ENCODE results near the gene IDH1. TPM values are rescaled to one million over a fixed set of nuclear protein-coding genes. Genes with fewer than 3 reads are reported as not detected.
A peak's percentile ranks its signal among the peaks of the same experiment; 100 is the strongest.

Gene IDH1
- total and polyA plus RNA-seq, 2 of the 13 experiments (the other 11 are each of a cell fraction or from before 2014, with no cell fraction given): 312 to 1,077 TPM

DNA sequence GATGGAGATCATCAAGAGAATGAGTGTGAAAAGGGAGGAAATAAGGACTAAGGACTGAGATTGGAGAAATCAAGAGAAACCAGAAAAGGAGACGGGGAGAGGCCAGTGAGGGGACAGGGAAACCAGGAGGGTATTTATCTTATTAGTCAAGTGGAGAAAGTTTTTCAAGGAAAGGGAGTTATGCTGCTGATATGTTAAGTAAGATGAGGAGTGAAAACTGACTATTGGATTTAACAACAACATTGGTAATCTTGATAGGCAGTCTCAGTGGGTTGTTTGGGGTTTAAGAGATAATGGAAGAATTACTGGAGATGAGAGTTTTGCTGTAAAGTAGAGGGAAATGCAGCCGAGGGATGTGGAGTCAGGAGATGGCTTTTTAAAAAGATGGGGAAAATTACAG lies 41.7 kb upstream of the IDH1 start:
- WGBS (ENCODE audit: low lambda C conversion rate): 97% methylated on average over 2 of the region's 2 CpGs
- ATAC-seq: no peak

DNA sequence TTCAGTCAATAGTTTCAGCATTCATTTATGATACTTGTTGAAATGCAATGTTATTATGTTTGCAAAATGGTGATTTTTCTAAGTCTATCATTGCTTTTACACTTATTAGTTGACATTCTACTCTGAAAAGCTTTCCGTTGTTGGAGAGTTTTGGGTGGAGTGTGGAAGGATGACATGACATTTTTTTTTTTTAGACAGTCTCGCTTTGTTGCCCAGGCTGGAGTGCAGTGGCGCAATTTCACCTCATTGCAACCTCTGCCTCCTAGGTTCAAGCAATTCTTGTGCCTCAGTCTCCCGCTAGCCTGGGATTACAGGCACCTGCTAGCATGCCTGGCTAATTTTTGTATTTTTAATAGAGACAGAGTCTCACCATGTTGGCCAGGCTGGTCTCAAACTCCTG lies 41.0 kb upstream of the IDH1 start:
- in situ Hi-C loops (cut with HindIII; ENCODE audit: extremely low pct_ligation_motif_present, low pct_unique_long_range_greater_than_20kb): no loop called here
- ATAC-seq: no peak
- peaks cover 25% of the 10 kb centered on the region for H3K4me1 ChIP-seq (ENCODE audit: insufficient read depth, low read length)
- ChIA-PET CTCF (ENCODE audit: low intra/inter-chr PET ratio, low total read pairs) (no interaction called here), POLR2A (no interaction called here)
- no peaks in the 10 kb centered on the region for H3K27me3 ChIP-seq (ENCODE audit: control insufficient read depth in 1 of 2, insufficient read depth in 2 of 2, low read length in 2 of 2)
- FAIRE-seq: no peak
- peaks cover 3% of the 10 kb centered on the region for H3K79me2 ChIP-seq (ENCODE audit: insufficient read depth, low read length)
- intact Hi-C loops (cut with micrococcal nuclease; ENCODE audit: unreplicated experiment): no loop called here
- H3K4me2 ChIP-seq (ENCODE audit: low read depth, low read length): no peak overlapping the region
- no peak overlapping the region for H3K27ac ChIP-seq (ENCODE audit: extremely low read length, insufficient read depth, low read length)
- TF ChIP-seq ZBTB20 (CRISPR knock-in tag; IDR thresholded peaks at IDR 0.05; ENCODE audit: borderline replicate concordance, low read depth) (no peak), NFE2L2 (IDR thresholded peaks at IDR 0.05; ENCODE audit: low read length) (peak; percentile 53; the same call in 1 of the 2 replicates)
- no peaks in the 10 kb centered on the region for H4K20me1 ChIP-seq (ENCODE audit: insufficient read depth, low read length)
- no peak overlapping the region for H2AFZ ChIP-seq (ENCODE audit: low read length)
- DNase-seq (ENCODE audit: low spot score): no peak
- peaks cover 10 to 62% of the 10 kb centered on the region in 2 experiments for H3K36me3 ChIP-seq (replicated peaks in 1 of 2; ENCODE audit: control insufficient read depth in 1 of 2, insufficient read depth in 2 of 2, low read length in 2 of 2)
- peaks cover 1% of the 10 kb centered on the region; the same call in 1 of the 2 replicates for H3K9me3 ChIP-seq (ENCODE audit: low read length)
- no peak overlapping the region for H3K9ac ChIP-seq (ENCODE audit: insufficient read depth, low read depth, low read length)
- H3K4me3 ChIP-seq (replicated peaks in 1 of 3; ENCODE audit: insufficient read depth in 1 of 3, low read depth in 2 of 3, low read length in 3 of 3): no peak overlapping the region
- no TSS peak for BruUV-seq (replicated peaks)
- 96% methylated on average over 4 of the region's 4 CpGs for WGBS (ENCODE audit: low lambda C conversion rate)

More for the DNA sequence above, 41.7 kb upstream of the IDH1 start:
- DNase-seq (ENCODE audit: low spot score): no peak
- TF ChIP-seq NR3C1 (CRISPR knock-in tag; IDR thresholded peaks at IDR 0.05) (no peak), ZKSCAN1 (IDR thresholded peaks at IDR 0.05; ENCODE audit: low read length) (no peak), ZNF446 (CRISPR knock-in tag; IDR thresholded peaks at IDR 0.05) (no peak), JDP2 (CRISPR knock-in tag; IDR thresholded peaks at IDR 0.05; ENCODE audit: borderline replicate concordance) (no peak), ZNF777 (CRISPR knock-in tag; IDR thresholded peaks at IDR 0.05) (no peak)
- TF ChIP-seq, protein P1, sequence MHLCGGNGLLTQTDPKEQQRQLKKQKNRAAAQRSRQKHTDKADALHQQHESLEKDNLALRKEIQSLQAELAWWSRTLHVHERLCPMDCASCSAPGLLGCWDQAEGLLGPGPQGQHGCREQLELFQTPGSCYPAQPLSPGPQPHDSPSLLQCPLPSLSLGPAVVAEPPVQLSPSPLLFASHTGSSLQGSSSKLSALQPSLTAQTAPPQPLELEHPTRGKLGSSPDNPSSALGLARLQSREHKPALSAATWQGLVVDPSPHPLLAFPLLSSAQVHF (CRISPR knock-in tag; IDR thresholded peaks at IDR 0.05): no peak
- TF ChIP-seq, protein P2, sequence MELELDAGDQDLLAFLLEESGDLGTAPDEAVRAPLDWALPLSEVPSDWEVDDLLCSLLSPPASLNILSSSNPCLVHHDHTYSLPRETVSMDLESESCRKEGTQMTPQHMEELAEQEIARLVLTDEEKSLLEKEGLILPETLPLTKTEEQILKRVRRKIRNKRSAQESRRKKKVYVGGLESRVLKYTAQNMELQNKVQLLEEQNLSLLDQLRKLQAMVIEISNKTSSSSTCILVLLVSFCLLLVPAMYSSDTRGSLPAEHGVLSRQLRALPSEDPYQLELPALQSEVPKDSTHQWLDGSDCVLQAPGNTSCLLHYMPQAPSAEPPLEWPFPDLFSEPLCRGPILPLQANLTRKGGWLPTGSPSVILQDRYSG (CRISPR knock-in tag; IDR thresholded peaks at IDR 0.05): no peak
- H3K27me3 ChIP-seq (ENCODE audit: control insufficient read depth in 1 of 2, insufficient read depth in 2 of 2, low read length in 2 of 2): no peaks in the 10 kb centered on the region
- no peaks in the 10 kb centered on the region for H3K9me3 ChIP-seq (ENCODE audit: low read length)
- no peak overlapping the region for H2AFZ ChIP-seq (ENCODE audit: low read length)
- H3K27ac ChIP-seq (ENCODE audit: extremely low read length, insufficient read depth, low read length): no peak overlapping the region
- ChIA-PET POLR2A (no interaction called here), CTCF (ENCODE audit: low intra/inter-chr PET ratio, low total read pairs) (no interaction called here)
- H4K20me1 ChIP-seq (ENCODE audit: insufficient read depth, low read length): no peaks in the 10 kb centered on the region
- H3K4me3 ChIP-seq (replicated peaks in 1 of 3; ENCODE audit: insufficient read depth in 1 of 3, low read depth in 2 of 3, low read length in 3 of 3): no peak overlapping the region
- peaks cover 23% of the 10 kb centered on the region for H3K4me1 ChIP-seq (ENCODE audit: insufficient read depth, low read length)
- peaks cover 3% of the 10 kb centered on the region for H3K79me2 ChIP-seq (ENCODE audit: insufficient read depth, low read length)
- no peak overlapping the region for H3K9ac ChIP-seq (ENCODE audit: insufficient read depth, low read depth, low read length)
- BruUV-seq (replicated peaks): no TSS peak
- no peak for FAIRE-seq
- H3K4me2 ChIP-seq (ENCODE audit: low read depth, low read length): no peak overlapping the region
- intact Hi-C loops (cut with micrococcal nuclease; ENCODE audit: unreplicated experiment): no loop called here
- H3K36me3 ChIP-seq (replicated peaks in 1 of 2; ENCODE audit: control insufficient read depth in 1 of 2, insufficient read depth in 2 of 2, low read length in 2 of 2): peaks cover 10 to 66% of the 10 kb centered on the region in 2 experiments
- in situ Hi-C loops (cut with HindIII; ENCODE audit: extremely low pct_ligation_motif_present, low pct_unique_long_range_greater_than_20kb): no loop called here
